GM19025 (cell line): ENCODE results near the gene SLC9A2.

Source experiments
- ATAC-seq: cut with Tn5 transposase; IDR thresholded peaks from one replicate; pipeline ENCODE4 v1.9.1; 2021; ENCODE audit warnings: mild to moderate bottlenecking, low read depth, moderate library complexity; ENCODE audit not compliant: unreplicated experiment

SLC9A2 gene

GRCh38 chr2:102667072-102667471 is 47.7 kb downstream of the SLC9A2 start:
- ATAC-seq: no peak

DNA sequence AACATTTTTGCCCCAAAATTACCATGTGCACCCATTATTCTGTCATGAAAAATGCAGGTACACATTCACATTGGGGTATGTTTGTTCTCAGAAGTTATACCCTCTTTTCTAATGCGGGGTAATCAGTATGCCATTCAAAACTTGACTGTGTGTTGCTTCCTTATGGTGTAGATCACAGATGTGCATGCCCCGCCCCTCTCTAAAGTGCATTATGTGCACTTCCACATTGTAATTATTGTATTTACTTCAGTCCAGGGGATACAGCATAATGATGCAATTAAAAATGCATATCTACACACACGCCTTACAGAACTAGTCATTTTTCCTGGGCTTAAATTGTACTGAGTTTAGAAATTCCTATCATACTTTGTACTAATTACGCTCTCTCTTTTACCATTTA is 48.8 kb downstream of the SLC9A2 start:
- ATAC-seq: no peak

DNA sequence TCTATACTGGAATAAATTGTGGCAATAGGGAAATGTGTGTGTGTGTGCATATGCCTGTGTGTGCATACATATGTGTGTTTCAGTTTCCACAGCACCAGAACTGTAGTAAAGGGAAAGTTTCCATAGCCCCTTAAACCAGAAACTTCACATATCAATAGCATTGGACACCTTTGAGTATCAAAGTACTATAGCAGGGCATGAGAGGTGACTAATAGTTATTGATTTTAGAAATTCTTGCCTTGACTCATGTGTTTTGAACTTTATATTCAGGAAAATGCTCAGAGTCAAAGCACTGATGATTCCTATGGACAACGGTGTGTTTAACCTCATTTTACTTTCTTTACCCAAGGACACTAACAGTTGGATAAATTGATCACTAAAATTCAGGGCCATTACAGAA is 50.0 kb downstream of the SLC9A2 start:
- no peak for ATAC-seq

- ATAC-seq: no peak
These were observed 52.9 kb downstream of the SLC9A2 start for GRCh38 chr2:102672107-102672776.

- ATAC-seq: no peak
These were observed 55.0 kb downstream of the SLC9A2 start for GRCh38 chr2:102674370-102674769.

DNA sequence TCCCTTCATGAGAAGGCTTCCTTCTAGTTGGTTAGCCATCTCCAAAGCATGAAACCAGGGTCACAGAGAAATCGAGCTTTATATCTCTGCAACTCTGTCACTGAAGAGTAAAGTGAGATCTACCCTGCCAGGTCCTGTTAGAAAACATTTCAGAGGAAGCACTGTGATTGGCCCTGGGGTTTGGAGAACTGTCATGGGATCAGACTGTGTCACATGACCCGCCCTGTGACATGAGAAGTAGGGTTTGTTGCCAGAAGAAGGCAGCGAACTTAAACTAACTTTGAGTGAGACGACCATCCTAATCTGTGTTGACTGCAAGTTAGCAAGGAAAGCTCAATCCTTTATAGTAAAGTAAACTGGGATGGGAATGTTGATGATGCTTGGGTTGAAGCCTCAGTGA is 55.5 kb downstream of the SLC9A2 start:
- ATAC-seq: no peak

DNA sequence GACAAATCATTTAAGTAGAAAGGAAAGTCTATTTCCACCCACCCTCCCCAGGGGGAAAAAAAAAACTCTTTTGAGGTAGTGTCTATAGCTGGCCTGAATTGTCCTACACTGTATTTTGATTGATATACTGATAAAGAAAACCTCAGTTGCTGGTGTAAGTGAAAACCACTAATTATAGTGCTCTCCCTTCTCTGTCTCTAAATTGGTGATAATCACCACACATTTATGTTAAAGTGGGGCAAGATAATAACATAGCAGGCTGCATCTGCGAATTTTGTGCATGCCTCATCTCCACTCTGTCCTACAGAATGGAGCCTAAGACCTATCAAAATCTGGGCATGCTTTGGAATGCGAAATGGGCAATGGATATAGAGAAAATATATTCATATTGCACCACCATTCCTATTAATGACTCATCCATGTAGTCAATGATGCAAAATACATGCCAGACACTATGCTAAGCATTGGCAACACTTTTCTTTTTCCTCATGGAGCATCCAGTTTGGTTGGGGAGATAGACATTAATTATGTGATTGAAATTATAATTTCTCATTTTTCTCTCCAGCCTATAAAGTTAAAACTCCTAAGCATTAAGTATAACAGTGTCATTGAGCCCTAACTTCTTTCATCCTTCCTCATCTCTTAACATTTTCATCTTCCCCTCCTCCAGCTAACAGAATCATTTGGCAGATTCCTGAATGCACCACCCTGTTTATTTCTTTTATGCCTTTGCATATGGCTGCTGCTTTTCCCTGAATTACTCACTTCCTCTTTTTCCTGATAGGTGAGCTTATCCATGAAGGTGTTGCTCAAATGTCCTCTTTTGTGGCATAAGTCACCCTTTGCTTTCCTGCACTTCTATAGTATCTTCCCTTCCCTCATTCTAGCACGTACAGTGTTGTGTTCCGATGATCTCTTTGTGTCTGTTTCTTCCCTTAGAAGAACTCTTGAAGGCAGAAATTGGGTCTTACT is 58.2 kb downstream of the SLC9A2 start:
- no peak for ATAC-seq

- no peak for ATAC-seq
These were observed 59.1 kb downstream of the SLC9A2 start for GRCh38 chr2:102678442-102678841.

DNA sequence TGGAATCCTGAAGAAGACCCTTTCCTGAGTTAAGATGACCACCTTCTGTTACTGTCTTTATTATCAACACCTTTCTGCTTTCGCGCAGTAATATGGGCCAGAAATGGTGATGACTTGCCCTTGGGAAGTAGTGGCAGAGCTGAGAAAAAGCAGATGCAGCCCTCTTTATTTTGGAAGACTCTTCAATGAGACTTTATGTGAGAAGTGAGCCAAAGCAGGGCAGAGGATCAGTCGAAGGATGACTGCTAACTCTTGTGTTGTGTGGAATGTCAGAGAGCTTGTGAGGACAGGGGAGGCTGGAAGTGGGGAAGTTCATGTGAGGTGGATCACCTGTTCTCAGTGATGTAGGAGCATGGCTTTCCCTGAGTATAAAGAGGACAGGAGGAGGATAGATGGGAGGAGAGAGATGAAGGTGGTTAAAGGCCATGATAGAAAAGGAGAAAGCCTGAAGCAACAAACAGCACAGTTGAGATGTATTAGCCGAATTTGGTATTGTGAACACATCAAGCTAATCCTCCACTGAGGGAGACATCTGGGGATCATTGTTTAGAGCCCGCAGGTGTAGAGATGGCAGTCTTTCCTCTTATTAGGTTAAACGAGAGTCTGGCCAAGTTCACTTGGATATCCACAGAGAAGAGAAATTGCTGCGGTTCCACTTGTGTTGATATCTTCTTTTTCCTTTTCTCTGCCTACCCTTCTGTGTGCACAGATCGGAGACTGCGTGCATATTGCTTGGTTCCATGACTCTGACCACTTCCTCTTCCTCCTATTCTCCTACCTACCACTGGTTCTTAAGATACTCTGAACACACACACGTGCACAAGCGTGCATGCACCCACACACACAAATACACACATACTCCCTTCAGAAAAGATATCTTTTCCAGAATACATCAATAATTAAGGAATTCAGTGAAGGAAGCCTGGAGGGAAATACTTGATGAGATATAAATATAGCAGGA is 67.4 kb downstream of the SLC9A2 start:
- no peak for ATAC-seq

DNA sequence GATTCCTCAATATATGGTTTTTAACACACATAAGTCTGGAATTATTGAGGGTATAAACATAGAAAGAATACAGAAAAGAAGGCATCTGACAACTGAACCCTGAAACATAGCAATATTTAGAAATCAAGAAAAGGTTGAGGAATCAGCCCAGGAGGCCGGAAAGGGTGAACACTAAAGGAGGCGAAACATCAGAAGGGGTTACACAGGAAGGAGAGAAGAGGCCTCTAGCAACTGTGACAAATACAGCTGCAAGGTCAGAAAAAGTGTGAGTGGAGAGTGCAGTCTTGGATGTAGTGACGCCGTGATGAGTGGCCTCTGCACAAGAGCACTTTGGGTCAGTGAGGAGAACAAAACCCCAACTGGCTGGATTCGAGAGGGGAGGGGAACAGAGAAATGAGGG is 70.7 kb downstream of the SLC9A2 start:
- no peak for ATAC-seq

- ATAC-seq: no peak
These were observed 77.1 kb downstream of the SLC9A2 start for GRCh38 chr2:102696463-102696862.

- no peak for ATAC-seq
These were observed 79.2 kb downstream of the SLC9A2 start for GRCh38 chr2:102698369-102699111.

DNA sequence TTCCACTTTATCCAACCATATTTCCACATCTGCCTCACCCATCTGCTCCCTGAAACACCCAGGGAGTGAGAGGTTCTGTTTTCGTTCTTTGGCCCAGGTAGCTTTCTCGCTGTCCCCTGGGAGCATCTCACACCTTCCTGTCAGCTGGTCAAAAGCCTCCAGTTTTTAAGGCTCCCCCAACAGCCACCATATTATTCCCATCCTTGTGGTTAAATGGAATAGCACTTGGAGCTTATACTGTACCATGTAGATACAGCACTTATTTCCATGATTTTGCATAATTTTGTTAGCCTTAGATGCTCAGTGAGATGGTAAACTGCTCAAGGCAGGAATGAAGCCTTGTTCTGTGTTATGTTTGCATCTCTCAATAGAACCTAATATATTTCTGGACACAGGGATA is 84.0 kb downstream of the SLC9A2 start:
- ATAC-seq: no peak

DNA sequence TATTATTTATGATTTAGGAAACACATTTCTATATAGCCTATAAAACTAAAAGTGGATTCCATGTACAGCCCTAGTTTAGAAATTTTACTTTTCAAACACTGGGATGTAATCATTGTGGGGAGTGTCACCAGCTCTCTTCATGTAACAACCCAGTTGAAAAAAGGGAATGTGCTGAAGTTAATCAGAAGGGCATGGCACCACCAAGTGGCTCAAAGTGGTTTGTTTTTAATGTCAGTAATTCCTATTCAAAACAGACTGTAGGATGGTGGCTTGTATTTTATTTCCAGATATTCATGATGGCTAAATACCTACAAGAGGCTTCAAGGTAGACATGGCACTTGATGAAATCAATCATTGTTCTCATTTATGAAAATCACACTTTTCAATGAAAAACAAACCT is 84.4 kb downstream of the SLC9A2 start:
- ATAC-seq: no peak

GRCh38 chr2:102704531-102704930 is 85.2 kb downstream of the SLC9A2 start:
- ATAC-seq: no peak

- no peak for ATAC-seq
These were observed 88.7 kb downstream of the SLC9A2 start for GRCh38 chr2:102707796-102708695.

GRCh38 chr2:102708847-102709559 is 89.7 kb downstream of the SLC9A2 start:
- no peak for ATAC-seq

- ATAC-seq: no peak
These were observed 98.1 kb downstream of the SLC9A2 start for GRCh38 chr2:102717308-102718018.
